BLaER1 treated with 17β-estradiol and CSF1 and Interleukin-3, amounts not matched to agents 10 nM and 100 nM (cell line): ENCODE measurements around the gene PPM1G.

ENCODE experiments used
- H3K27ac ChIP-seq, 11 experiments: shearing (Covaris generic); formaldehyde crosslinking; 2 replicates each; pipeline ENCODE4 v1.8.1; 2022
- H3K27me3 ChIP-seq, 11 experiments: shearing (Covaris generic); formaldehyde crosslinking; 2 replicates each; pipeline ENCODE4 v1.8.1; 2022
- H3K36me3 ChIP-seq, 11 experiments: shearing (Covaris generic); formaldehyde crosslinking; 2 replicates each; pipeline ENCODE4 v1.8.1; 2022
- H3K4me1 ChIP-seq, 10 experiments: shearing (Covaris generic); formaldehyde crosslinking; 2 replicates each; pipeline ENCODE4 v1.8.1; 2022
- H3K4me2 ChIP-seq, 11 experiments: shearing (Covaris generic); formaldehyde crosslinking; 2 replicates each; pipeline ENCODE4 v1.8.1; 2022
- H3K4me3 ChIP-seq, 10 experiments: shearing (Covaris generic); formaldehyde crosslinking; 2 replicates each; pipeline ENCODE4 v1.8.1; 2022
- H3K9ac ChIP-seq, 11 experiments: shearing (Covaris generic); formaldehyde crosslinking; 2 replicates each; pipeline ENCODE4 v1.8.1; 2022
- H3K9me3 ChIP-seq, 11 experiments: shearing (Covaris generic); formaldehyde crosslinking; replicated peaks in 1 of 11; 2 replicates each; pipeline ENCODE4 v1.8.1; 2022
- H4K20me1 ChIP-seq, 11 experiments: shearing (Covaris generic); formaldehyde crosslinking; 2 replicates each; pipeline ENCODE4 v1.8.1; 2022
- Cebpa-rat ChIP-seq, 11 experiments: shearing (Covaris generic); IDR thresholded peaks; 2 replicates each; pipeline ENCODE4 v1.8.1; 2022

The PPM1G gene

GRCh38 chr2:27409321-27410073 is at the start of gene PPM1G:
Gene PPM1G (minus strand): TSS chr2:27409591. CDS start chr2:27409422, 169 bp downstream.
- Histone ChIP-seq H4K20me1 (peaks cover 6 to 48% (median 45%) of the 10 kb centered on the region in 11 experiments; a peak in 21 of 22 replicates), H3K9ac (peak within 1 kb of the TSS; percentile 84 to 98 (median 93)), H3K27me3 (no peaks in the 10 kb centered on the region), H3K4me2 (peak within 1 kb of the TSS; percentile 78 to 98 (median 89)), H3K9me3 (peaks cover 0 to 5% (median 0%) of the 10 kb centered on the region in 11 experiments; a peak in 1 of 22 replicates), H3K36me3 (peaks cover 3 to 34% (median 31%) of the 10 kb centered on the region in 11 experiments; a peak in 20 of 22 replicates), H3K4me3 (peak within 1 kb of the TSS; percentile 86 to 100 (median 98)), H3K4me1 (peaks cover 17 to 30% (median 26%) of the 10 kb centered on the region in 10 experiments), H3K27ac (peak within 1 kb of the TSS; percentile 46 to 94 (median 91))
- TF ChIP-seq Cebpa-rat (IDR thresholded peaks at IDR 0.05), result no peak

GRCh38 chr2:27453968-27454367 is 44.6 kb upstream of the PPM1G start:
- peaks cover 0 to 5% (median 0%) of the 10 kb centered on the region in 10 experiments; a peak in 1 of 20 replicates for H3K4me1 ChIP-seq
- H3K27ac ChIP-seq, result no peak overlapping the region
- H3K9ac ChIP-seq, result no peak overlapping the region
- no peak for TF ChIP-seq Cebpa-rat (IDR thresholded peaks at IDR 0.05)
- H3K4me2 ChIP-seq, result no peak overlapping the region
- no peaks in the 10 kb centered on the region for H3K9me3 ChIP-seq
- no peaks in the 10 kb centered on the region; a peak in 1 of 22 replicates for H4K20me1 ChIP-seq
- H3K27me3 ChIP-seq, result no peaks in the 10 kb centered on the region
- no peak overlapping the region for H3K4me3 ChIP-seq
- H3K36me3 ChIP-seq, result peaks cover 61 to 100% (median 82%) of the 10 kb centered on the region in 11 experiments

GRCh38 chr2:27451095-27451494 is 41.7 kb upstream of the PPM1G start:
- peaks cover 48 to 96% (median 78%) of the 10 kb centered on the region in 11 experiments for H3K36me3 ChIP-seq
- H3K27ac ChIP-seq, result no peak overlapping the region
- no peak overlapping the region for H3K9ac ChIP-seq
- H4K20me1 ChIP-seq, result no peaks in the 10 kb centered on the region
- no peak overlapping the region for H3K4me2 ChIP-seq
- no peak overlapping the region for H3K4me3 ChIP-seq
- no peak for TF ChIP-seq Cebpa-rat (IDR thresholded peaks at IDR 0.05)
- H3K27me3 ChIP-seq, result no peaks in the 10 kb centered on the region
- peaks cover 0 to 4% (median under 1%) of the 10 kb centered on the region in 10 experiments; a peak in 4 of 20 replicates for H3K4me1 ChIP-seq
- no peaks in the 10 kb centered on the region for H3K9me3 ChIP-seq

- Histone ChIP-seq H3K27ac (no peak overlapping the region), H3K9me3 (no peaks in the 10 kb centered on the region), H3K4me3 (no peak overlapping the region), H4K20me1 (no peaks in the 10 kb centered on the region), H3K4me2 (no peak overlapping the region), H3K36me3 (peaks cover 51 to 96% (median 80%) of the 10 kb centered on the region in 11 experiments), H3K27me3 (no peaks in the 10 kb centered on the region), H3K4me1 (peaks cover 0 to 7% (median 0%) of the 10 kb centered on the region in 10 experiments; a peak in 4 of 20 replicates), H3K9ac (no peak overlapping the region)
- TF ChIP-seq Cebpa-rat (IDR thresholded peaks at IDR 0.05), result no peak
These were observed 39.0 kb upstream of the PPM1G start for GRCh38 chr2:27448381-27448780.

GRCh38 chr2:27446057-27446456 is 36.7 kb upstream of the PPM1G start:
- H3K27me3 ChIP-seq, result no peaks in the 10 kb centered on the region
- H3K4me3 ChIP-seq, result no peak overlapping the region
- H3K4me1 ChIP-seq, result peaks cover 0 to 11% (median 3%) of the 10 kb centered on the region in 10 experiments; a peak in 6 of 20 replicates
- H3K4me2 ChIP-seq, result no peak overlapping the region
- H3K9me3 ChIP-seq, result no peaks in the 10 kb centered on the region
- H3K9ac ChIP-seq, result no peak overlapping the region
- TF ChIP-seq Cebpa-rat (IDR thresholded peaks at IDR 0.05), result no peak
- H3K36me3 ChIP-seq, result peaks cover 60 to 96% (median 86%) of the 10 kb centered on the region in 11 experiments
- no peak overlapping the region for H3K27ac ChIP-seq
- H4K20me1 ChIP-seq, result peaks cover 0 to 21% (median 9%) of the 10 kb centered on the region in 11 experiments; a peak in 14 of 22 replicates

- no peak overlapping the region for H3K9ac ChIP-seq
- no peak overlapping the region for H3K4me3 ChIP-seq
- H3K36me3 ChIP-seq, result peaks cover 60 to 96% (median 87%) of the 10 kb centered on the region in 11 experiments
- peaks cover 0 to 11% (median 3%) of the 10 kb centered on the region in 10 experiments; a peak in 6 of 20 replicates for H3K4me1 ChIP-seq
- peaks cover 0 to 25% (median 13%) of the 10 kb centered on the region in 11 experiments; a peak in 14 of 22 replicates for H4K20me1 ChIP-seq
- no peak overlapping the region for H3K4me2 ChIP-seq
- TF ChIP-seq Cebpa-rat (IDR thresholded peaks at IDR 0.05), result no peak
- no peaks in the 10 kb centered on the region for H3K9me3 ChIP-seq
- H3K27ac ChIP-seq, result no peak overlapping the region
- H3K27me3 ChIP-seq, result no peaks in the 10 kb centered on the region
These were observed 36.2 kb upstream of the PPM1G start for GRCh38 chr2:27445615-27446014.

- Histone ChIP-seq H3K9me3 (no peaks in the 10 kb centered on the region), H4K20me1 (peaks cover 0 to 30% (median 15%) of the 10 kb centered on the region in 11 experiments; a peak in 14 of 22 replicates), H3K4me1 (peaks cover 0 to 11% (median 3%) of the 10 kb centered on the region in 10 experiments; a peak in 6 of 20 replicates), H3K4me3 (no peak overlapping the region), H3K27ac (no peak overlapping the region), H3K4me2 (no peak overlapping the region), H3K36me3 (peaks cover 60 to 96% (median 87%) of the 10 kb centered on the region in 11 experiments), H3K9ac (no peak overlapping the region), H3K27me3 (no peaks in the 10 kb centered on the region)
- no peak for TF ChIP-seq Cebpa-rat (IDR thresholded peaks at IDR 0.05)
These were observed 35.8 kb upstream of the PPM1G start for GRCh38 chr2:27445155-27445554.

GRCh38 chr2:27442920-27443282 is 33.5 kb upstream of the PPM1G start:
- Histone ChIP-seq H3K36me3 (peaks cover 63 to 96% (median 91%) of the 10 kb centered on the region in 11 experiments), H3K4me1 (peaks cover 0 to 11% (median 3%) of the 10 kb centered on the region in 10 experiments; a peak in 6 of 20 replicates), H4K20me1 (peaks cover 0 to 36% (median 15%) of the 10 kb centered on the region in 11 experiments; a peak in 14 of 22 replicates), H3K9me3 (no peaks in the 10 kb centered on the region), H3K4me2 (no peak overlapping the region), H3K27me3 (no peaks in the 10 kb centered on the region), H3K4me3 (no peak overlapping the region), H3K27ac (no peak overlapping the region), H3K9ac (no peak overlapping the region)
- TF ChIP-seq Cebpa-rat (IDR thresholded peaks at IDR 0.05), result no peak
